Measurements from ENCODE around the gene DGLUCY.

The DGLUCY gene

DNA sequence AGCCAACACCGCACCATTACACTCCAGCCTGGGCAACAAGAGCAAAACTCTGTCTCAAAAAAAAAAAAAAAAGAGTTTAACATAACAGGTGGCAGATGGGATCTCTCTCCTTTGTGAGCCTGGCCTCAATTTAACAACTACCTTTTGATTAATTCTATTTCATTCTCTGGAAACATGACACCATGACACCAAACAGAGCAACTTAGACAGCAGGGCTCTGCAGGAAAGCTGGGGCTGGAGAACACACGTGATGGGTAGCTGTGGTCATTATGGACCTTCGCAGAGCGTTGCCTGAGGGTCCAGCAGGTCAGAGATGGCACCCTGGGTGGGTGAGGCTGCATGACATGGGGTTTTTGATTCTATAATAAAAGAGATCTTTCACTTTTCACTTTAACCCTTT lies 1.7 kb upstream of the DGLUCY start:
- H3K4me3 ChIP-seq (ENCODE audit: low read depth, low read length) = no peak overlapping the region
- TF ChIP-seq, protein P1, sequence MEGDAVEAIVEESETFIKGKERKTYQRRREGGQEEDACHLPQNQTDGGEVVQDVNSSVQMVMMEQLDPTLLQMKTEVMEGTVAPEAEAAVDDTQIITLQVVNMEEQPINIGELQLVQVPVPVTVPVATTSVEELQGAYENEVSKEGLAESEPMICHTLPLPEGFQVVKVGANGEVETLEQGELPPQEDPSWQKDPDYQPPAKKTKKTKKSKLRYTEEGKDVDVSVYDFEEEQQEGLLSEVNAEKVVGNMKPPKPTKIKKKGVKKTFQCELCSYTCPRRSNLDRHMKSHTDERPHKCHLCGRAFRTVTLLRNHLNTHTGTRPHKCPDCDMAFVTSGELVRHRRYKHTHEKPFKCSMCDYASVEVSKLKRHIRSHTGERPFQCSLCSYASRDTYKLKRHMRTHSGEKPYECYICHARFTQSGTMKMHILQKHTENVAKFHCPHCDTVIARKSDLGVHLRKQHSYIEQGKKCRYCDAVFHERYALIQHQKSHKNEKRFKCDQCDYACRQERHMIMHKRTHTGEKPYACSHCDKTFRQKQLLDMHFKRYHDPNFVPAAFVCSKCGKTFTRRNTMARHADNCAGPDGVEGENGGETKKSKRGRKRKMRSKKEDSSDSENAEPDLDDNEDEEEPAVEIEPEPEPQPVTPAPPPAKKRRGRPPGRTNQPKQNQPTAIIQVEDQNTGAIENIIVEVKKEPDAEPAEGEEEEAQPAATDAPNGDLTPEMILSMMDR (IDR thresholded peaks at IDR 0.05; ENCODE audit: low read depth, low read length) = no peak

DNA sequence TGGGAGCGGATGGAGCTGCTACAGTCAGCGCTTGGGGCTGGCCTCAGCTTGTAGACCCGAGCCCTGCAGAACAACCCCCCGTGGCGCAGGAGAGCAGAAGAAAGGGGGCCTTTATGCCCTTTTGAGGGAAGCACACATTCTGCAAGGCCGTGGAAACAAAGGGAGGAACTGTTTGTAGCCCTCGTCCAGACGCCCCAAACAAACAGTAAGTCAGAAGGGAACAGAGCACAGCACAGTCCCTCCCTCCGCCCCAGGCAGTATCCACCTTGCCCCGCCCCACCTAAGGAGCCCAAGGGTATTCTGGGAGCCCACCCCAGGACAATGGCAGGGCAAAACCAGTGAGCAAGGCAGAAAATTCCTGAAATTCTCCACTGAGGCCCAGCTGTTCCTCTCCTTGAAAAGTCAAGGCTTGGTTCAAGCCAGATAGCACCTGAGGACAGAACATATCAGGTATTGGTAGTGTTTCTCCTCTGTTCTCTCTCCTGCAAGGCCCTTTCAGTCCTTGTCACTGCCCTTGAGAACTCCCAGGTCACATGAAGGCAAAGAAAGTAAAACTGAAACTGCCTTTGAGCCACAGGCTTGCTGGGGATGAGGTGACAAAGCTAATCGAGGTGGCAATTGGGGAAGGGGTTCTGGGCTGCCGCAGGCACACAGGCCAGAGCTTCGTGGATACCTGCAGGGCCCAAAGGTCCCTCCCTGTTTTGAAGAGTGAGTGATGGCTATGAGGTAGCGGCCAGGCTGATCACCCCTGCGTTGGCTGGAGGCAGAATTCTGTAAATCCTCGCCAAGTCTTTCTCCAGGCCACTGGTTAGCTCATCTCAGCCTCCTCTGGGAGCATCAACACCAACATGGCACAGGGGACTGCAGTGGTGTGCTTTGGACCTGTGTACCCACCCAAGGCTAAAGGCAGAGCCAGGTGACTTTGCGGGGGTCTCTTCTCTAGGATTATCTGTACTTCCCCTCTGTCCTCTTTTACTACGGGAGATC lies 499 bp downstream of the DGLUCY start:
- peak overlapping the region; percentile 64 for H3K4me3 ChIP-seq (ENCODE audit: low read depth, low read length)
- TF ChIP-seq, protein P1 (IDR thresholded peaks at IDR 0.05; ENCODE audit: low read depth, low read length) = no peak

- no peak overlapping the region for H3K4me3 ChIP-seq (ENCODE audit: low read depth, low read length)
- TF ChIP-seq, protein P1 (IDR thresholded peaks at IDR 0.05; ENCODE audit: low read depth, low read length) = no peak
Measured at GRCh38 chr14:91115986-91116770, 2.3 kb downstream of the DGLUCY start.

DNA sequence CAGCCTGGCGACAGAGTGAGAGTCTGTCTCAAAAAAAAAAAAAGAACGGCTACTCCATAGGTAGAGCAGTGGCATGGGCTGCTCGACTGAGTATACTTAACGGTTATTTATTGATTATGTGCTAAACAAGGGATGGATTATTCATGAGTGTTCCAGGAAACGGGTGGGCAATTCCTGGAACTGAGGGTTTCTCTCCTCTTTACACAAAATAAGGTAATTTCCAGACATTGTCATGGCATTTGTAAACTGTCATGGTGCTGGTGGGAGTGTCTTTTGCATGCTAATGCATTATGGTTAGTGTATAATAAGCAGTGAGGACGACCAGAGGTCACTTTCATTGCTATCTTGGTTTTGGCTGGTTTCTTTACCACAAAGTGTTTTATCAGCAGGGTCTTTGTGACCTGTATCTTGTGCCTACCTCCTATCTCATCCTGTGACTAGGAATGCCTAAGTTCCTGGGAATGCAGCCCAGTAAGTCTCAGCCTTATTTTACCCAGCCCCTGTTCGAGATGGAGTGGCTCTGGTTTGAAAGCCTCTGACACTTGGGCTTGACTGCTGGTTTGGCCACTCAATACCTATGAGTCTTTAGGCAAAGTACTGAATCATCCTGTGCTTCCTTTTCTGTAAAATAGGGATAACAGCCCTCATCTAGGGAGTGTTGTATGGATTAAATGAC lies 3.2 kb downstream of the DGLUCY start:
- TF ChIP-seq, protein P1 (IDR thresholded peaks at IDR 0.05; ENCODE audit: low read depth, low read length) = no peak
- H3K4me3 ChIP-seq (ENCODE audit: low read depth, low read length) = no peak overlapping the region

- no peak overlapping the region for H3K4me3 ChIP-seq (ENCODE audit: low read depth, low read length)
- TF ChIP-seq, protein P1 (IDR thresholded peaks at IDR 0.05; ENCODE audit: low read depth, low read length) = no peak
Measured at GRCh38 chr14:91117960-91118359, 4.1 kb downstream of the DGLUCY start.

GRCh38 chr14:91118511-91119068 lies 4.7 kb downstream of the DGLUCY start:
- no peak overlapping the region for H3K4me3 ChIP-seq (ENCODE audit: low read depth, low read length)
- TF ChIP-seq, protein P1 (IDR thresholded peaks at IDR 0.05; ENCODE audit: low read depth, low read length) = no peak
